BLaER1 treated with 17β-estradiol and CSF1 and Interleukin-3, amounts not matched to agents 10 nM and 100 nM (cell line): Measurements from ENCODE around the gene PTRHD1.

Experiments used
- H3K27ac ChIP-seq, 11 experiments: shearing (Covaris generic); formaldehyde crosslinking; 2 replicates each; pipeline ENCODE4 v1.8.1; 2022
- H3K27me3 ChIP-seq, 11 experiments: shearing (Covaris generic); formaldehyde crosslinking; 2 replicates each; pipeline ENCODE4 v1.8.1; 2022
- H3K36me3 ChIP-seq, 11 experiments: shearing (Covaris generic); formaldehyde crosslinking; 2 replicates each; pipeline ENCODE4 v1.8.1; 2022
- H3K4me1 ChIP-seq, 10 experiments: shearing (Covaris generic); formaldehyde crosslinking; 2 replicates each; pipeline ENCODE4 v1.8.1; 2022
- H3K4me2 ChIP-seq, 11 experiments: shearing (Covaris generic); formaldehyde crosslinking; 2 replicates each; pipeline ENCODE4 v1.8.1; 2022
- H3K4me3 ChIP-seq, 10 experiments: shearing (Covaris generic); formaldehyde crosslinking; 2 replicates each; pipeline ENCODE4 v1.8.1; 2022
- H3K9ac ChIP-seq, 11 experiments: shearing (Covaris generic); formaldehyde crosslinking; 2 replicates each; pipeline ENCODE4 v1.8.1; 2022
- H3K9me3 ChIP-seq, 11 experiments: shearing (Covaris generic); formaldehyde crosslinking; replicated peaks in 1 of 11; 2 replicates each; pipeline ENCODE4 v1.8.1; 2022
- H4K20me1 ChIP-seq, 11 experiments: shearing (Covaris generic); formaldehyde crosslinking; 2 replicates each; pipeline ENCODE4 v1.8.1; 2022
- Cebpa-rat ChIP-seq, 11 experiments: shearing (Covaris generic); IDR thresholded peaks; 2 replicates each; pipeline ENCODE4 v1.8.1; 2022

The PTRHD1 gene

GRCh38 chr2:24797644-24798043, 4.5 kb upstream of the PTRHD1 start:
- Histone ChIP-seq H3K27ac (no peak overlapping the region), H3K4me3 (no peak overlapping the region), H3K9me3 (peaks cover 0 to 36% (median 16%) of the 10 kb centered on the region in 11 experiments; a peak in 19 of 22 replicates), H3K27me3 (no peaks in the 10 kb centered on the region), H3K36me3 (peaks cover 11 to 62% (median 57%) of the 10 kb centered on the region in 11 experiments), H3K9ac (no peak overlapping the region), H3K4me2 (no peak overlapping the region), H3K4me1 (peaks cover 15 to 26% (median 18%) of the 10 kb centered on the region in 10 experiments), H4K20me1 (peaks cover 0 to 6% (median 0%) of the 10 kb centered on the region in 11 experiments; a peak in 3 of 22 replicates)
- TF ChIP-seq Cebpa-rat (IDR thresholded peaks at IDR 0.05), result no peak

- Histone ChIP-seq H3K4me1 (peaks cover 26 to 39% (median 33%) of the 10 kb centered on the region in 10 experiments), H3K36me3 (peaks cover 0 to 50% (median 42%) of the 10 kb centered on the region in 11 experiments; a peak in 21 of 22 replicates)
- no peak for TF ChIP-seq Cebpa-rat (IDR thresholded peaks at IDR 0.05)
Observed at GRCh38 chr2:24793761-24794435, 707 bp upstream of the PTRHD1 start.

GRCh38 chr2:24792542-24792873, 683 bp downstream of the PTRHD1 start:
- Histone ChIP-seq H3K4me1 (peaks cover 26 to 39% (median 33%) of the 10 kb centered on the region in 10 experiments), H3K27ac (peak overlapping the region; percentile 93 to 99 (median 97)), H3K9ac (peak overlapping the region; percentile 92 to 98 (median 97)), H3K9me3 (peaks cover 0 to 4% (median 0%) of the 10 kb centered on the region in 11 experiments; a peak in 3 of 22 replicates), H3K4me3 (peak overlapping the region; percentile 82 to 95 (median 91)), H3K4me2 (peak overlapping the region; percentile 77 to 90 (median 84)), H4K20me1 (peaks cover 0 to 6% (median 0%) of the 10 kb centered on the region in 11 experiments; a peak in 2 of 22 replicates), H3K36me3 (peaks cover 0 to 37% (median 28%) of the 10 kb centered on the region in 11 experiments; a peak in 20 of 22 replicates), H3K27me3 (no peaks in the 10 kb centered on the region)
- TF ChIP-seq Cebpa-rat (IDR thresholded peaks at IDR 0.05), result no peak

More at GRCh38 chr2:24793761-24794435, 707 bp upstream of the PTRHD1 start:
- H3K27me3 ChIP-seq, result no peaks in the 10 kb centered on the region
- H3K4me3 ChIP-seq, result peak overlapping the region; percentile 82 to 95 (median 91)
- peak overlapping the region; percentile 92 to 98 (median 97) for H3K9ac ChIP-seq
- peak overlapping the region in 10 of 11 experiments; percentile 94 to 99 (median 98); a peak in 20 of 22 replicates for H3K27ac ChIP-seq
- H3K4me2 ChIP-seq, result peak overlapping the region; percentile 77 to 98 (median 88)
- H3K9me3 ChIP-seq, result peaks cover 0 to 17% (median under 1%) of the 10 kb centered on the region in 11 experiments; a peak in 10 of 22 replicates
- peaks cover 0 to 6% (median 0%) of the 10 kb centered on the region in 11 experiments; a peak in 3 of 22 replicates for H4K20me1 ChIP-seq

- H3K27ac ChIP-seq, result no peak overlapping the region
- peak overlapping the region in 1 of 11 experiments; percentile 9; a peak in 1 of 22 replicates for H3K9ac ChIP-seq
- peaks cover 26 to 39% (median 33%) of the 10 kb centered on the region in 10 experiments for H3K4me1 ChIP-seq
- no peak overlapping the region for H3K4me3 ChIP-seq
- H3K36me3 ChIP-seq, result peaks cover 0 to 27% (median 18%) of the 10 kb centered on the region in 11 experiments; a peak in 18 of 22 replicates
- no peak for TF ChIP-seq Cebpa-rat (IDR thresholded peaks at IDR 0.05)
- H3K4me2 ChIP-seq, result peak overlapping the region in 8 of 11 experiments; percentile 5 to 90 (median 85); a peak in 7 of 22 replicates
- H4K20me1 ChIP-seq, result no peaks in the 10 kb centered on the region; a peak in 1 of 22 replicates
- no peaks in the 10 kb centered on the region; a peak in 1 of 22 replicates for H3K9me3 ChIP-seq
- H3K27me3 ChIP-seq, result no peaks in the 10 kb centered on the region
Observed at GRCh38 chr2:24791452-24791851, 1.7 kb downstream of the PTRHD1 start.

GRCh38 chr2:24788816-24789215, 4.4 kb downstream of the PTRHD1 start:
- Histone ChIP-seq H3K4me2 (no peak overlapping the region), H3K27me3 (no peaks in the 10 kb centered on the region), H3K27ac (no peak overlapping the region), H3K36me3 (peaks cover 0 to 13% (median 4%) of the 10 kb centered on the region in 11 experiments; a peak in 9 of 22 replicates), H4K20me1 (no peaks in the 10 kb centered on the region; a peak in 1 of 22 replicates), H3K4me1 (peaks cover 26 to 36% (median 31%) of the 10 kb centered on the region in 10 experiments), H3K4me3 (no peak overlapping the region), H3K9me3 (peaks cover 0 to 10% (median 0%) of the 10 kb centered on the region in 11 experiments; a peak in 4 of 22 replicates), H3K9ac (no peak overlapping the region)
- TF ChIP-seq Cebpa-rat (IDR thresholded peaks at IDR 0.05), result no peak

- H3K4me2 ChIP-seq, result no peak overlapping the region
- no peak overlapping the region for H3K9ac ChIP-seq
- H3K4me3 ChIP-seq, result no peak overlapping the region
- H3K27me3 ChIP-seq, result no peaks in the 10 kb centered on the region
- H3K27ac ChIP-seq, result no peak overlapping the region
- no peaks in the 10 kb centered on the region; a peak in 1 of 22 replicates for H4K20me1 ChIP-seq
- peaks cover 25 to 36% (median 29%) of the 10 kb centered on the region in 10 experiments for H3K4me1 ChIP-seq
- no peak for TF ChIP-seq Cebpa-rat (IDR thresholded peaks at IDR 0.05)
- H3K36me3 ChIP-seq, result peaks cover 0 to 13% (median 4%) of the 10 kb centered on the region in 11 experiments; a peak in 9 of 22 replicates
- peaks cover 0 to 13% (median 0%) of the 10 kb centered on the region in 11 experiments; a peak in 4 of 22 replicates for H3K9me3 ChIP-seq
Observed at GRCh38 chr2:24787532-24787931, 5.7 kb downstream of the PTRHD1 start.

- Histone ChIP-seq H3K36me3 (peaks cover 0 to 13% (median 4%) of the 10 kb centered on the region in 11 experiments; a peak in 9 of 22 replicates), H3K4me1 (peaks cover 15 to 19% (median 17%) of the 10 kb centered on the region in 10 experiments), H4K20me1 (no peaks in the 10 kb centered on the region; a peak in 1 of 22 replicates), H3K4me2 (peak overlapping the region; percentile 37 to 63 (median 50)), H3K9me3 (peaks cover 0 to 13% (median 0%) of the 10 kb centered on the region in 11 experiments; a peak in 4 of 22 replicates), H3K27me3 (no peaks in the 10 kb centered on the region), H3K27ac (no peak overlapping the region), H3K4me3 (no peak overlapping the region), H3K9ac (no peak overlapping the region; a peak in 1 of 22 replicates)
- TF ChIP-seq Cebpa-rat (IDR thresholded peaks at IDR 0.05), result no peak
Observed at GRCh38 chr2:24785671-24786321, 7.4 kb downstream of the PTRHD1 start.

GRCh38 chr2:24783641-24784040, 9.6 kb downstream of the PTRHD1 start:
- Histone ChIP-seq H3K4me1 (peaks cover 16 to 26% (median 20%) of the 10 kb centered on the region in 10 experiments), H3K9ac (no peak overlapping the region), H3K27me3 (no peaks in the 10 kb centered on the region), H3K4me2 (no peak overlapping the region), H4K20me1 (no peaks in the 10 kb centered on the region; a peak in 1 of 22 replicates), H3K36me3 (peaks cover 0 to under 1% (median 0%) of the 10 kb centered on the region in 11 experiments; a peak in 2 of 22 replicates), H3K9me3 (peaks cover 0 to 13% (median 0%) of the 10 kb centered on the region in 11 experiments; a peak in 4 of 22 replicates), H3K4me3 (no peak overlapping the region), H3K27ac (no peak overlapping the region)
- no peak for TF ChIP-seq Cebpa-rat (IDR thresholded peaks at IDR 0.05)
